HCT116 (cell line): ENCODE results near the gene GPX3. TPM values are rescaled to one million over a fixed set of nuclear protein-coding genes. Genes with fewer than 3 reads are reported as not detected.

Experiments
- ATAC-seq: fragments of 200-7000 bp; cut with Tn5 transposase; 2 replicates; pipeline ENCODE4 v1.9.1; 2020; ENCODE audit warnings: mild to moderate bottlenecking, moderate library complexity
- BruUV-seq: library from RNA; stranded (reverse); fragments of 400-500 nt; replicated peaks from 2 replicates; lab custom pipeline; 2021; lab: Mats Ljungman, UMichigan
- CTCF ChIA-PET: fragments of 300-600 bp; sonication (Branson Sonifier 250); formaldehyde crosslinking; loops from one replicate; lab custom pipeline; 2021; ENCODE audit warnings: antibody characterized with exemption; lab: Charles Lee
- POLR2A ChIA-PET: fragments of 300-600, 350-600 bp; sonication (Branson Sonifier 250); formaldehyde crosslinking; loops from one replicate; lab custom pipeline; 2021; ENCODE audit warnings: antibody characterized with exemption; lab: Charles Lee
- RAD21 ChIA-PET, 2 experiments: fragments of 300-600 bp; sonication (Branson Sonifier 250); formaldehyde crosslinking; loops; one replicate each; lab custom pipeline; 2023; ENCODE audit warnings: low total read pairs in 2 of 2; ENCODE audit not compliant: uncharacterized antibody in 2 of 2, unreplicated experiment in 2 of 2, low non-redundant PET in 1 of 2; lab: Charles Lee
- DNase-seq: peaks from one replicate; pipeline ENCODE4 v3.0.0-alpha.2; 2010; ENCODE audit warnings: low read depth, low spot score
- H2AFZ ChIP-seq: fragments of 200-600 bp; shearing (Covaris generic), sonication (generic); 2 replicates; pipeline ENCODE4 v1.6.1; 2017; ENCODE audit warnings: low read depth, mixed run types, mixed read lengths, antibody characterized with exemption, low read length; ENCODE audit not compliant: poor library complexity, severe bottlenecking
- H3K27ac ChIP-seq: 2 replicates; pipeline ENCODE4 v1.5.1; 2012; ENCODE audit warnings: low read depth, low read length
- H3K27me3 ChIP-seq: fragments of 200-600 bp; sonication (generic); 2 replicates; pipeline ENCODE4 v1.6.1; 2016; ENCODE audit warnings: mixed run types, low read length, mixed read lengths; ENCODE audit not compliant: insufficient read depth
- H3K36me3 ChIP-seq, 2 experiments: fragments of 200-500 bp in 1 of 2; fragments of 200-600 bp in 1 of 2; sonication (Bioruptor generic) in 1 of 2; sonication (generic) in 1 of 2; 2 replicates each; pipeline versions ENCODE4 v1.5.1 to v1.6.1; 2014 to 2016; ENCODE audit warnings: low read length in 2 of 2, inconsistent platforms in 1 of 2, mixed read lengths in 1 of 2, mixed run types in 1 of 2; ENCODE audit not compliant: insufficient read depth in 2 of 2, control insufficient read depth in 1 of 2
- H3K4me1 ChIP-seq, 2 experiments: fragments of 200-600 bp in 1 of 2; sonication (generic) in 1 of 2; 2 replicates each; pipeline versions ENCODE4 v1.5.1 to v1.6.1; 2012 to 2017; ENCODE audit warnings: low read length in 2 of 2, inconsistent platforms in 1 of 2, mild to moderate bottlenecking in 1 of 2, mixed read lengths in 1 of 2, mixed run types in 1 of 2, moderate library complexity in 1 of 2; ENCODE audit not compliant: insufficient read depth in 2 of 2, control insufficient read depth in 1 of 2
- H3K4me2 ChIP-seq: fragments of 200-600 bp; sonication (generic); 2 replicates; pipeline ENCODE4 v1.6.1; 2017; ENCODE audit warnings: mixed run types, low read length, mixed read lengths
- H3K4me3 ChIP-seq, 2 experiments: fragments of 200-600 bp in 1 of 2; sonication (generic) in 1 of 2; replicated peaks in 1 of 2; 2 replicates each; pipeline ENCODE4 v1.5.1; 2011 to 2016; ENCODE audit warnings: low read length in 2 of 2, control low read depth in 1 of 2, low read depth in 1 of 2, mild to moderate bottlenecking in 1 of 2, mixed read lengths in 1 of 2, mixed run types in 1 of 2
- H3K79me2 ChIP-seq: fragments of 200-600 bp; sonication (generic); 2 replicates; pipeline ENCODE4 v1.6.1; 2017; ENCODE audit warnings: mild to moderate bottlenecking, mixed run types, low read length, moderate library complexity, mixed read lengths; ENCODE audit not compliant: insufficient read depth
- H3K9ac ChIP-seq: fragments of 200-600 bp; sonication (generic); 2 replicates; pipeline ENCODE4 v1.6.1; 2016; ENCODE audit warnings: low read length, mixed read lengths
- H3K9me2 ChIP-seq: fragments of 200-600 bp; sonication (generic), shearing (Covaris generic); 2 replicates; pipeline ENCODE4 v1.6.1; 2017; ENCODE audit warnings: mixed run types, mild to moderate bottlenecking, moderate library complexity; ENCODE audit not compliant: insufficient read depth
- H3K9me3 ChIP-seq, 2 experiments: fragments of 200-500 bp in 1 of 2; fragments of 200-600 bp in 1 of 2; sonication (Bioruptor generic) in 1 of 2; sonication (generic) in 1 of 2; 2 replicates each; pipeline ENCODE4 v1.6.1; 2014 to 2017; ENCODE audit warnings: low read length in 2 of 2, mixed read lengths in 2 of 2, inconsistent platforms in 1 of 2, low read depth in 1 of 2, mild to moderate bottlenecking in 1 of 2, mixed run types in 1 of 2, moderate library complexity in 1 of 2; ENCODE audit not compliant: control insufficient read depth in 1 of 2, insufficient read depth in 1 of 2
- H4K20me1 ChIP-seq: fragments of 200-600 bp; sonication (generic), shearing (Covaris generic); 2 replicates; pipeline ENCODE4 v1.6.1; 2017; ENCODE audit warnings: mixed run types, mild to moderate bottlenecking, moderate library complexity; ENCODE audit not compliant: insufficient read depth
- ATF3 ChIP-seq: IDR thresholded peaks from 2 replicates; pipeline ENCODE4 v1.6.1; 2012
- EGR1 ChIP-seq: IDR thresholded peaks from 2 replicates; pipeline ENCODE4 v1.6.1; 2012; ENCODE audit warnings: low read depth
- EZH2phosphoT487 ChIP-seq: fragments of 200-600 bp; IDR thresholded peaks from 2 replicates; pipeline ENCODE4 v1.6.1; 2018; ENCODE audit warnings: antibody characterized with exemption, borderline replicate concordance
- POLR2A ChIP-seq: IDR thresholded peaks from 2 replicates; pipeline ENCODE4 v1.7.0; 2011; ENCODE audit warnings: borderline replicate concordance; ENCODE audit not compliant: insufficient read depth, insufficient read length; ENCODE audit errors: extremely low read depth
- REST ChIP-seq: IDR thresholded peaks from 2 replicates; pipeline ENCODE4 v1.6.1; 2012; ENCODE audit warnings: low read depth
- SIN3A ChIP-seq: IDR thresholded peaks from 2 replicates; pipeline ENCODE4 v1.6.1; 2012; ENCODE audit warnings: low read depth
- ZBTB33 ChIP-seq: IDR thresholded peaks from 2 replicates; pipeline ENCODE4 v1.6.1; 2011; ENCODE audit warnings: mild to moderate bottlenecking, low read length, moderate library complexity; ENCODE audit not compliant: insufficient replicate concordance; ENCODE audit errors: extremely low read depth
- ZNF274 ChIP-seq: fragments of 200-500 bp; sonication (Bioruptor generic); IDR thresholded peaks from 2 replicates; pipeline ENCODE4 v1.6.1; 2014; ENCODE audit warnings: mild to moderate bottlenecking, low read depth, low read length, inconsistent platforms
- intact Hi-C: fragments of 100-400 bp; cut with micrococcal nuclease; formaldehyde crosslinking; loops from 2 replicates; pipeline ENCODE4 v1.10.0; 2022
- total RNA-seq: library from RNA; stranded (reverse); gene quantifications from one replicate; pipeline ENCODE4 v1.2.1, GENCODE V29; 2021; ENCODE audit not compliant: unreplicated experiment

GPX3 gene
- total RNA-seq, 1 experiment from 2014 or later, result 0.96 TPM

DNA sequence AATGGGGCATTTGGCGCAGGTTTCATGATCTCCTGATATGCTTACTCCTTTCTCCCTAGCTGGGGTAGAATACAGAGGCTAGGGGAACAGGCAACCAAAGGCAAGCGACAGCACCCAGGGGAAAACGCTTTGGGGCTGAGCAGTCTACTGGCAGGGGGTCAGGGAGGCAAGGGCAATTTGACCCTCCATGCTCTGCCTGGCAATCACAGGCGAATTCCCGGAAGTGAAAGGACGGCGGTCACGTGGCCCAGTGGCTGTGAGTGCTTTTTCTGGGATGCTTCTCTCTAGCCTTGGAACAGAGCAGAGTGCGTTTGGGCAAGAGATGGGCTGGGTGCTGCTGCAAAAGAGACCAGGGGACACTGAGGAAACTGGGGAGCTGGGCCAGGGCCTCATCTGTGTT, 5.7 kb downstream of the GPX3 start:
- RAD21 ChIA-PET, result no interaction called here
- CTCF ChIA-PET, result no interaction called here
- no peaks in the 10 kb centered on the region for H3K79me2 ChIP-seq
- no peaks in the 10 kb centered on the region for H3K27me3 ChIP-seq
- no peaks in the 10 kb centered on the region for H3K4me1 ChIP-seq
- no peak overlapping the region for H3K4me3 ChIP-seq
- POLR2A ChIA-PET, result no interaction called here
- no peaks in the 10 kb centered on the region for H3K9me2 ChIP-seq
- H3K4me2 ChIP-seq, result no peak overlapping the region
- no peaks in the 10 kb centered on the region for H3K36me3 ChIP-seq
- no peak for ATAC-seq
- H3K27ac ChIP-seq, result no peak overlapping the region
- TF ChIP-seq EZH2phosphoT487 (no peak), REST (no peak), ZBTB33 (no peak), ATF3 (no peak), SIN3A (no peak), EGR1 (no peak), POLR2A (no peak), ZNF274 (no peak)
- intact Hi-C loops, result no loop called here
- no peaks in the 10 kb centered on the region for H3K9me3 ChIP-seq
- DNase-seq, result no peak
- H3K9ac ChIP-seq, result no peak overlapping the region
- BruUV-seq, result no TSS peak
- no peak overlapping the region for H2AFZ ChIP-seq
- H4K20me1 ChIP-seq, result no peaks in the 10 kb centered on the region
